SJSA1 (cell line): ENCODE measurements around the gene ECI1. TPM values are rescaled to one million over a fixed set of nuclear protein-coding genes. Genes with fewer than 3 reads are reported as not detected.

Source experiments
- DNase-seq, 2 experiments: peaks; one replicate each; pipeline ENCODE4 v3.0.0-alpha.2; 2015 to 2020; ENCODE audit warnings: low spot score in 2 of 2, low read depth in 1 of 2
- H3K27ac ChIP-seq: fragments of 250-450 bp; sonication (Bioruptor Pico); 2 replicates; pipeline ENCODE4 v1.5.1; 2020; ENCODE audit warnings: mild to moderate bottlenecking, moderate library complexity
- H3K27me3 ChIP-seq: fragments of 250-450 bp; sonication (Bioruptor Pico); replicated peaks from 2 replicates; pipeline ENCODE4 v1.5.1; 2020; ENCODE audit warnings: mild to moderate bottlenecking, moderate library complexity
- H3K36me3 ChIP-seq: fragments of 250-450 bp; sonication (Bioruptor Pico); 2 replicates; pipeline ENCODE4 v1.5.1; 2020; ENCODE audit warnings: mild to moderate bottlenecking
- H3K4me1 ChIP-seq: fragments of 250-450 bp; sonication (Bioruptor Pico); replicated peaks from 2 replicates; pipeline ENCODE4 v1.6.1; 2021; ENCODE audit warnings: mild to moderate bottlenecking
- H3K4me3 ChIP-seq: fragments of 250-450 bp; sonication (Bioruptor Pico); 2 replicates; pipeline ENCODE4 v1.5.1; 2020; ENCODE audit warnings: mild to moderate bottlenecking
- H3K9me3 ChIP-seq: fragments of 250-450 bp; sonication (Bioruptor Pico); replicated peaks from 2 replicates; pipeline ENCODE4 v1.5.1; 2020; ENCODE audit warnings: mild to moderate bottlenecking
- total RNA-seq: library from RNA; depleted of rRNA; stranded (reverse); fragments of >200 nt; shearing (Covaris generic); gene quantifications from 2 replicates; pipeline ENCODE4 v1.2.3, GENCODE V29; 2014

ECI1 gene
- total RNA-seq, 1 experiment from 2014 or later = 80.2 TPM

DNA sequence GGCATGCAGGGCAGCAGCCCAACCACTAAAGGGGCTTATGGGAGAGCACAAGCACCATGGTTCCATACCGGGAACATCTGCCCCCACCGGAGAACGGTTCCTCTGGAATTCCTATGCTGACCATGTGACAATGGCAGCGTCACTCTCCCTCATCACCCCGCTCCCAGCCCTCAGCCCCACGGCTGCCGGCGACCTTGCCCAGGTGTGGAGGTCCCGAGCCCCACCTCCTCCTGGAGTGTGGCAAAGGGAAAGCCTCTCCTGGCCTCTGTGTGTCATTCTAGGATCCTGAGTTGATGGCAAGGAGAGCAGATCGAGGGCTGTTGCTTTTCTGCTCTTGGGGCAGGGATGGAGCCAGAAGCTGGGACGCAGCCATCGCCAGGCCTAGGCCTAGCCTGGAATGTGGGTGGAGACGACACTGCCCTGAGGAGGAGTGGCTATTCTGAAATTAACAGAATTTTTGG lies 34.4 kb upstream of the ECI1 start:
- H3K27ac ChIP-seq = no peak overlapping the region
- H3K4me1 ChIP-seq = no peaks in the 10 kb centered on the region
- DNase-seq = no peak
- H3K4me3 ChIP-seq = no peak overlapping the region
- no peaks in the 10 kb centered on the region for H3K9me3 ChIP-seq
- peaks cover 83% of the 10 kb centered on the region for H3K27me3 ChIP-seq
- no peaks in the 10 kb centered on the region for H3K36me3 ChIP-seq

- H3K9me3 ChIP-seq = no peaks in the 10 kb centered on the region
- no peaks in the 10 kb centered on the region for H3K4me1 ChIP-seq
- H3K4me3 ChIP-seq = no peak overlapping the region
- DNase-seq = no peak
- no peak overlapping the region for H3K27ac ChIP-seq
- H3K27me3 ChIP-seq = peaks cover 81% of the 10 kb centered on the region
- no peaks in the 10 kb centered on the region for H3K36me3 ChIP-seq
Measured at GRCh38 chr16:2284797-2285576, 33.6 kb upstream of the ECI1 start.

GRCh38 chr16:2284001-2284770 lies 32.8 kb upstream of the ECI1 start:
- no peaks in the 10 kb centered on the region for H3K9me3 ChIP-seq
- H3K27ac ChIP-seq = no peak overlapping the region
- no peaks in the 10 kb centered on the region for H3K36me3 ChIP-seq
- no peaks in the 10 kb centered on the region for H3K4me1 ChIP-seq
- H3K27me3 ChIP-seq = peaks cover 84% of the 10 kb centered on the region
- DNase-seq = no peak
- no peak overlapping the region for H3K4me3 ChIP-seq

DNA sequence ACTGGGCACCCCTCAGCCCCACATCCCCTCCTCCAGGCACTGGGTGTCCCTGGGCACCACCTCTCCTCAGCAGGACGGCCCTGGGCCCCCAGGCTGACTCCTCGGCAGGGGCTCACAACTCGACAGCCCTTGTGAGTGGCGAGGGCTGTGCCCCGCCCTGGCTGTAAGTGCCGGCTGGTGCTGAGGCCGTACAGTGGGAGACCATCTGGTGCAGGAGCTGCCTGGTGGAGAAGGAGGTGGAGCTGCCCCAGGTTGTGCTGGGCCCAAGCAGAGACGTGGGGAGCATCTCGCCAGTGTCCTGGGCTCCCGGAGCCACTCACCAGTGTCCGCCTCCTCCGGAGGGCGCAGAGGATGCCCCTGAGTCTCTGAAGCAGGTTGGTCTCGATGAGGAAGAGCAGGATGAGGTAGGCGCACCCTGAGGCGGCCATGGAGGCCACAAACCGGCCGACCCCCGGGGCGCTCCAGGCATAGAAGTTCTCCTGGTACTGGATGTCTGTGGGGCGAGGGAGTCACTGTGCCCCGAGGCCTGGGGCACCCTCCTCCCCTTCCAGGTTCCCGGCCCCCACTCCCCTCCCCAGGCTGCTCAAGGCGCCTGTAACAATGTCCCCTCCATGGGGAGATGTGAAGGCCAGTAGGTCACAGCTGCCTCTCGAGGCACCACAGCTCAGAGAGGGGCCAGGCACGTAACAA lies 31.6 kb upstream of the ECI1 start:
- H3K4me1 ChIP-seq = no peaks in the 10 kb centered on the region
- H3K4me3 ChIP-seq = no peak overlapping the region
- no peak overlapping the region for H3K27ac ChIP-seq
- H3K36me3 ChIP-seq = no peaks in the 10 kb centered on the region
- no peaks in the 10 kb centered on the region for H3K9me3 ChIP-seq
- peaks cover 88% of the 10 kb centered on the region for H3K27me3 ChIP-seq
- DNase-seq = no peak

DNA sequence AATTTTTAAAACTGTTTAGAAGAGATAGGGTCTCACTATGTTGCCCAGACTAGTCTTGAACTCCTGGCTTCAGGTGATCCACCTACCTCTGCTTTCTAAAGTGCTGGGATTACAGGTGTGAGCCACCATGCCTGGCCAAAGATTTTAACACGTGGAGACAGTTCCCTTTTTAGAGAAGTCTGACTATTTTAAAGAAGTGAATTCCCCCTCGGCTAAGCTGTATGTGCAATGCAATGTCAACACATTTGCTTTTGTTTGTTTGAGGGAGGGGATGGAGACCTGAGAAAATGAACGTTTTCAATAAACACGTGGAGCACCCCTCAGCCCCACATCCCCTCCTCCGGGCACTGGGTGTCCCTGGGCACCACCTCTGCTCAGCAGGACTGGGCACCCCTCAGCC lies 30.9 kb upstream of the ECI1 start:
- Histone ChIP-seq H3K36me3 (no peaks in the 10 kb centered on the region), H3K4me1 (no peaks in the 10 kb centered on the region), H3K27ac (no peak overlapping the region), H3K9me3 (no peaks in the 10 kb centered on the region), H3K27me3 (peaks cover 86% of the 10 kb centered on the region), H3K4me3 (no peak overlapping the region)
- DNase-seq = no peak

GRCh38 chr16:2280981-2281542 lies 29.7 kb upstream of the ECI1 start:
- H3K9me3 ChIP-seq = no peaks in the 10 kb centered on the region
- no peak for DNase-seq

DNA sequence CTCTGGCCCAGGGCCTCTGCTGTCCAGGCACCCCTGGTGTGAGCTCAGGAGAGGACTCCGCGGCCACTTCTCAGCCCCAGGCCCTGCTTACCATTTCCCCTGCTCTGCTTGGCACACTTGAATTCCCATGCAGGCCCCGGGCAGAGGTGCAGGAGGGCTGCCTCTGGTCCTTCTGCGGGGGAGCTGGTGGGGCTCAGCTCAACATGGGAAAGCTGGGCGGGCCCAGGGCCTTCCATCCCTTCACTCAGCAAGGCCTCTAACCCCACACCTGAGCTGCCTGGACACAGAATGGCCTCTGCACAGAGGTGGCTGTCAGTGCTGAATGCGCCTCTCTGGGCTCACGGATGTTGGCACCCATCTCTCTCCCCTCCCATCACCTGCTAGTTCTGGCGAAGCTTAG lies 29.1 kb upstream of the ECI1 start:
- Histone ChIP-seq H3K4me1 (no peaks in the 10 kb centered on the region), H3K27me3 (peaks cover 85% of the 10 kb centered on the region), H3K36me3 (no peaks in the 10 kb centered on the region), H3K9me3 (no peaks in the 10 kb centered on the region), H3K4me3 (no peak overlapping the region), H3K27ac (no peak overlapping the region)
- no peak for DNase-seq

More at GRCh38 chr16:2280981-2281542, 29.7 kb upstream of the ECI1 start:
- no peak overlapping the region for H3K27ac ChIP-seq
- no peak overlapping the region for H3K4me3 ChIP-seq
- H3K27me3 ChIP-seq = peaks cover 87% of the 10 kb centered on the region
- no peaks in the 10 kb centered on the region for H3K4me1 ChIP-seq
- no peaks in the 10 kb centered on the region for H3K36me3 ChIP-seq

- Histone ChIP-seq H3K27me3 (peaks cover 75% of the 10 kb centered on the region), H3K9me3 (no peaks in the 10 kb centered on the region), H3K27ac (no peak overlapping the region), H3K4me1 (no peaks in the 10 kb centered on the region), H3K36me3 (no peaks in the 10 kb centered on the region), H3K4me3 (no peak overlapping the region)
- no peak for DNase-seq
Measured at GRCh38 chr16:2278956-2279800, 27.8 kb upstream of the ECI1 start.

- no peaks in the 10 kb centered on the region for H3K36me3 ChIP-seq
- H3K4me1 ChIP-seq = no peaks in the 10 kb centered on the region
- peaks cover 66% of the 10 kb centered on the region for H3K27me3 ChIP-seq
- DNase-seq = no peak
- no peaks in the 10 kb centered on the region for H3K9me3 ChIP-seq
- H3K4me3 ChIP-seq = no peak overlapping the region
- H3K27ac ChIP-seq = no peak overlapping the region
Measured at GRCh38 chr16:2278272-2278608, 26.9 kb upstream of the ECI1 start.

- DNase-seq = no peak
- Histone ChIP-seq H3K4me3 (no peak overlapping the region), H3K36me3 (no peaks in the 10 kb centered on the region), H3K27ac (no peak overlapping the region), H3K9me3 (no peaks in the 10 kb centered on the region), H3K27me3 (peaks cover 62% of the 10 kb centered on the region), H3K4me1 (no peaks in the 10 kb centered on the region)
Measured at GRCh38 chr16:2277466-2278271, 26.3 kb upstream of the ECI1 start.

- Histone ChIP-seq H3K27me3 (peaks cover 54% of the 10 kb centered on the region), H3K36me3 (no peaks in the 10 kb centered on the region; the same call in 1 of the 2 replicates), H3K27ac (no peak overlapping the region), H3K4me1 (no peaks in the 10 kb centered on the region), H3K9me3 (no peaks in the 10 kb centered on the region), H3K4me3 (no peak overlapping the region)
- DNase-seq = no peak
Measured at GRCh38 chr16:2276368-2277195, 25.2 kb upstream of the ECI1 start.
